MM.1S (cell line): ENCODE measurements around the gene PRR23C.

ENCODE experiments used
- DNase-seq: peaks from one replicate; pipeline ENCODE4 v3.0.0-alpha.2; 2015
- H2AFZ ChIP-seq: fragments of 300-600 bp; sonication (generic); 2 replicates; pipeline ENCODE4 v1.6.0; 2016; ENCODE audit warnings: antibody characterized with exemption, low read length
- H3F3A ChIP-seq: fragments of 300-600 bp; sonication (generic); 2 replicates; pipeline ENCODE4 v1.6.1; 2016; ENCODE audit warnings: mild to moderate bottlenecking, antibody characterized with exemption, low read length, moderate library complexity, mixed read lengths; ENCODE audit not compliant: insufficient read depth
- H3K27ac ChIP-seq: fragments of 300-600 bp; sonication (generic); 2 replicates; pipeline ENCODE4 v1.5.1; 2016; ENCODE audit warnings: mild to moderate bottlenecking, low read length
- H3K27me3 ChIP-seq: fragments of 300-600 bp; sonication (generic); replicated peaks from 2 replicates; pipeline ENCODE4 v1.6.0; 2016; ENCODE audit warnings: low read length; ENCODE audit not compliant: insufficient read depth
- H3K36me3 ChIP-seq: fragments of 300-600 bp; sonication (generic); replicated peaks from 2 replicates; pipeline ENCODE4 v1.6.1; 2016; ENCODE audit warnings: mild to moderate bottlenecking, low read length, mixed read lengths; ENCODE audit not compliant: insufficient read depth
- H3K4me1 ChIP-seq: fragments of 300-600 bp; sonication (generic); 2 replicates; pipeline ENCODE4 v1.6.1; 2016; ENCODE audit warnings: low read length, mixed read lengths
- H3K4me2 ChIP-seq: fragments of 300-600 bp; sonication (generic); 2 replicates; pipeline ENCODE4 v1.6.0; 2016; ENCODE audit warnings: low read depth, low read length
- H3K4me3 ChIP-seq: fragments of 300-600 bp; sonication (generic); 2 replicates; pipeline ENCODE4 v1.5.1; 2016; ENCODE audit warnings: low read length, mixed read lengths
- H3K79me2 ChIP-seq: fragments of 300-600 bp; sonication (generic); 2 replicates; pipeline ENCODE4 v1.6.1; 2016; ENCODE audit warnings: mixed run types, low read length, mixed read lengths
- H3K9ac ChIP-seq: fragments of 300-600 bp; sonication (generic); 2 replicates; pipeline ENCODE4 v1.6.1; 2016; ENCODE audit warnings: low read length, mixed read lengths
- H3K9me2 ChIP-seq: fragments of 300-600 bp; sonication (generic); replicated peaks from 2 replicates; pipeline ENCODE4 v1.6.1; 2016; ENCODE audit warnings: mild to moderate bottlenecking, low read length, mixed read lengths; ENCODE audit not compliant: insufficient read depth
- H3K9me3 ChIP-seq: fragments of 300-600 bp; sonication (generic); replicated peaks from 2 replicates; pipeline ENCODE4 v1.6.1; 2016; ENCODE audit warnings: mild to moderate bottlenecking, low read length, mixed read lengths; ENCODE audit not compliant: insufficient read depth
- H4K20me1 ChIP-seq: fragments of 300-600 bp; sonication (generic); 2 replicates; pipeline ENCODE4 v1.6.1; 2016; ENCODE audit warnings: mild to moderate bottlenecking, low read length, moderate library complexity, mixed read lengths; ENCODE audit not compliant: insufficient read depth
- EZH2 ChIP-seq: fragments of 300-600 bp; sonication (generic); optimal IDR thresholded peaks from 2 replicates; pipeline ENCODE3; 2017; ENCODE audit warnings: low read depth, mild to moderate bottlenecking, antibody characterized with exemption, low read length, mixed read lengths
- EZH2phosphoT487 ChIP-seq: fragments of 300-600 bp; sonication (generic); IDR thresholded peaks from 2 replicates; pipeline ENCODE4 v1.6.1; 2018; ENCODE audit warnings: antibody characterized with exemption, low read length
- TF ChIP-seq, protein P1 (sequence below): fragments of 300-600 bp; sonication (generic); IDR thresholded peaks from 2 replicates; pipeline ENCODE4 v1.5.1; 2016; ENCODE audit warnings: antibody characterized with exemption, low read length, mixed read lengths

The PRR23C gene

DNA sequence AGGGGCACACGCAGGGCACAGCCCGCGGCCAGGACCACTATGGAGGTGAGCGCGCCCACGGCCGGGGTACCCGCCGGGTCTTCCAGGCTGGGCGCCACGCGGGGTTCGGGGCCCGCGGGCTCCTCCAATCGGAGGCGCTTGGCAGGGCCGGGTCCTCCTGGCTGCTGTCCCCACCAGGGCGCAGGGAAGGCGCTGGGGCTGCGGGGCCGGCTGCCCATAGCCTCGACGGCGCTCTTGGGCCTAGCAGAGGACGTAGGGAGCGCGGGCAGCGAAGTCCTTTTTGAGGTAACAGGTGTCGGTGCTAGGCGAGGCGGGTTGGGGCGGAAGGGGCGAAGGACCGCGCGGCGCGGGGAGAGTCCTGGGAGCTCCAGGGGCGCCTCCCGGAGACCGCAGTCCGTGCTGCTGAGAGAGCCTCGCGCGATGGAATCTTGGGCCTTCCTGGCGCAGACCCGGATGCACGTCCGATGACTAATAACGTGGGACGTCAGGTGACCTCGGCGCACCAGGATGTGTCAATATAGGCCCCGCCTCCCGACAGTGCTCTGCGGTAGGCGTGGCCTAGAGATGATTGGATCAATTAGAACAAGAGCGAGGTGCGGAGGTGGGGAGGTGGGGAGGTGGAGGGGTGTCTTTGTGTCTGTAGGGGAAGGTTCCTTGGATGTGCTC is 38.5 kb downstream of the PRR23C start, which contains the start of gene PRR23A:
PRR23A (minus strand) TSS at position 218 of the 666 bp plus-strand sequence; CDS start at position 218, 0 bp downstream.
- no peak within 1 kb of the TSS for H3K4me2 ChIP-seq
- TF ChIP-seq EZH2 (no peak), EZH2phosphoT487 (no peak)
- TF ChIP-seq, protein P1, sequence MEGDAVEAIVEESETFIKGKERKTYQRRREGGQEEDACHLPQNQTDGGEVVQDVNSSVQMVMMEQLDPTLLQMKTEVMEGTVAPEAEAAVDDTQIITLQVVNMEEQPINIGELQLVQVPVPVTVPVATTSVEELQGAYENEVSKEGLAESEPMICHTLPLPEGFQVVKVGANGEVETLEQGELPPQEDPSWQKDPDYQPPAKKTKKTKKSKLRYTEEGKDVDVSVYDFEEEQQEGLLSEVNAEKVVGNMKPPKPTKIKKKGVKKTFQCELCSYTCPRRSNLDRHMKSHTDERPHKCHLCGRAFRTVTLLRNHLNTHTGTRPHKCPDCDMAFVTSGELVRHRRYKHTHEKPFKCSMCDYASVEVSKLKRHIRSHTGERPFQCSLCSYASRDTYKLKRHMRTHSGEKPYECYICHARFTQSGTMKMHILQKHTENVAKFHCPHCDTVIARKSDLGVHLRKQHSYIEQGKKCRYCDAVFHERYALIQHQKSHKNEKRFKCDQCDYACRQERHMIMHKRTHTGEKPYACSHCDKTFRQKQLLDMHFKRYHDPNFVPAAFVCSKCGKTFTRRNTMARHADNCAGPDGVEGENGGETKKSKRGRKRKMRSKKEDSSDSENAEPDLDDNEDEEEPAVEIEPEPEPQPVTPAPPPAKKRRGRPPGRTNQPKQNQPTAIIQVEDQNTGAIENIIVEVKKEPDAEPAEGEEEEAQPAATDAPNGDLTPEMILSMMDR = no peak

DNA sequence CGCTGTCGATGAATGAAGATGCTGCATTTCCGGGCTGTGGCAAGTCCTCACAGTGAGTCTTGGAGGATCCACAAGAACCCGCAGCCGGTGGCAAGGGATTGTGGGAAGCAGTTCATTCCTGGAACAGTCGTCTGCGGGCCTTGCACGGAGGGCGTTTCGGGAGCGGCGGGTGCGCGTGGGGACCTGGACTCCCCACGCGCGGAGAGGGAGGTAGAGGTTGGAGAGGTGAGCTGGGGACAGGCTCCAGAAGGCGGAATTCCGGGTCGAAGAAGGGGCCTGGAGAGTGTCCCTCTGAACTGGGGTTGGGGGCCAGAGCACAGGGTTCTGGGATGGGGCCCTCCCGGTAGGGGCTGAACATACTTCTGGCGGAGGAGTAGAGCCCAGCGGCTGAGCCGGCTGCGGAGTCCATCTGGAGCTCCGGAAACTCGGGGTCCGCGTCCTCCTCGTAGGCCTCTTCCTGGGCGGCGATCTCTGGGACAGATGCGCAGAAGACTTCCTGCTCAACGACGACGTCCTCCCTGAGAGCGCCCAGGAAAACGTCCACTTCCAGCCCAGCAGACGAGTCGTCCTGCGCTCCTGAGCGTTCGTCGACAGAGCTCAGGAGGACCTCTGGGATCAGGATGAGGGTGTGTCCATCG is 39.2 kb downstream of the PRR23C start:
- Histone ChIP-seq H3K9me3 (no peaks in the 10 kb centered on the region), H3K79me2 (no peaks in the 10 kb centered on the region), H3K36me3 (no peaks in the 10 kb centered on the region), H3K4me3 (no peak overlapping the region), H3K27ac (no peak overlapping the region), H2AFZ (no peak overlapping the region), H3K9ac (no peak overlapping the region), H3F3A (no peaks in the 10 kb centered on the region), H3K27me3 (no peaks in the 10 kb centered on the region), H4K20me1 (no peaks in the 10 kb centered on the region), H3K4me2 (no peak overlapping the region), H3K4me1 (no peaks in the 10 kb centered on the region), H3K9me2 (no peaks in the 10 kb centered on the region)
- DNase-seq = no peak
- TF ChIP-seq EZH2 (no peak), EZH2phosphoT487 (no peak)
- TF ChIP-seq, protein P1 = no peak

More for the DNA sequence above, 38.5 kb downstream of the PRR23C start, which contains the start of gene PRR23A:
- H4K20me1 ChIP-seq = no peaks in the 10 kb centered on the region
- H3K9me2 ChIP-seq = no peaks in the 10 kb centered on the region
- H3K9me3 ChIP-seq = no peaks in the 10 kb centered on the region
- H3F3A ChIP-seq = no peaks in the 10 kb centered on the region
- no peak within 1 kb of the TSS for H3K4me3 ChIP-seq
- no peaks in the 10 kb centered on the region for H3K4me1 ChIP-seq
- no peak for DNase-seq
- H3K9ac ChIP-seq = no peak within 1 kb of the TSS
- no peak within 1 kb of the TSS for H2AFZ ChIP-seq
- no peaks in the 10 kb centered on the region for H3K36me3 ChIP-seq
- H3K27ac ChIP-seq = no peak within 1 kb of the TSS
- no peaks in the 10 kb centered on the region for H3K79me2 ChIP-seq
- H3K27me3 ChIP-seq = no peaks in the 10 kb centered on the region

DNA sequence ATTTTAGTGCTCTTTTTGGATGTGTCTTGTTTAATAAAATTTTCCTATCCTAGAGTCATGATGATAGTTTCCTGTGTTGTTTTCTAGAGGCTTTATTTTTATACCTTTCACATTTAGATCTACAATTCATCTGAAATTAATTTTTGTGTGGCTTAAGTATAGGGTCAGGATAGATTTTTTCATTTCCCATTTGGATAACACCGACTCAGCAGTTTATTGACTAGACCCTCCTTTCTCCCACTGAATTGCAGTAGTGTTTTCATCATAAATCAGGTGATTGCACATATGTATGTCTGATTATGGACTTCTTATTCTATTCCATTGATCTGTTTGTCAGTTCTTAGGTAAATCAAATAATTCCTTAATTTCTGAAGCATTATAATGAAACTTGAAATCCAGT is 49.0 kb downstream of the PRR23C start:
- Histone ChIP-seq H3F3A (no peaks in the 10 kb centered on the region), H4K20me1 (no peaks in the 10 kb centered on the region), H3K4me3 (no peak overlapping the region), H3K9me2 (no peaks in the 10 kb centered on the region), H3K9me3 (no peaks in the 10 kb centered on the region), H3K79me2 (no peaks in the 10 kb centered on the region), H3K36me3 (no peaks in the 10 kb centered on the region), H3K4me1 (no peaks in the 10 kb centered on the region), H3K4me2 (no peak overlapping the region), H3K27me3 (no peaks in the 10 kb centered on the region), H3K27ac (no peak overlapping the region), H2AFZ (no peak overlapping the region), H3K9ac (no peak overlapping the region)
- TF ChIP-seq, protein P1 = no peak
- TF ChIP-seq EZH2phosphoT487 = no peak
- no peak for TF ChIP-seq EZH2
- no peak for DNase-seq
